ENCODE measurements around the gene VPS13A. TPM values are rescaled to one million over a fixed set of nuclear protein-coding genes. Genes with fewer than 3 reads are reported as not detected.

VPS13A gene
- total and polyA plus RNA-seq, 10 of the 15 experiments (the other 5 are each of a cell fraction or from before 2014, with no cell fraction given): 10.0 to 35.2 (median 21.1) TPM

GRCh38 chr9:77417566-77417965, 240.2 kb downstream of the VPS13A start:
- no peaks in the 10 kb centered on the region for H3K36me3 ChIP-seq (ENCODE audit: control insufficient read depth in 2 of 2, insufficient read depth in 2 of 2, low read length in 1 of 2)
- H3K27ac ChIP-seq (ENCODE audit: control insufficient read depth, insufficient read depth): no peak overlapping the region
- TF ChIP-seq PKNOX1 (IDR thresholded peaks at IDR 0.05) (no peak), JUND (IDR thresholded peaks at IDR 0.05; ENCODE audit: low read depth, low read length) (no peak), RFX5 (IDR thresholded peaks at IDR 0.05; ENCODE audit: low read depth, low read length) (no peak)
- no peaks in the 10 kb centered on the region for H3K27me3 ChIP-seq (replicated peaks in 1 of 2; ENCODE audit: control insufficient read depth in 2 of 2, insufficient read depth in 2 of 2, low read length in 1 of 2)
- no peak for FAIRE-seq
- ChIA-PET SMC1A (ENCODE audit: uncharacterized antibody, unreplicated experiment) (interaction anchor here (0.7 to 1.6 kb wide), 3 partner anchors 14 to 1291 kb away, joined by 3 read pairs; no protein-coding TSS in a partner anchor), CTCF (interaction anchor here (1.4 to 1.7 kb wide), 2 partner anchors 40 to 267 kb away, joined by 3 to 4 read pairs; no protein-coding TSS in a partner anchor), RAD21 (ENCODE audit: unreplicated experiment) (no interaction called here), POLR2A (interaction anchor here (0.7 kb wide), 1 partner anchor 257 kb away, joined by 3 read pairs; no protein-coding TSS in a partner anchor)
- H3K9me3 ChIP-seq (replicated peaks; ENCODE audit: control insufficient read depth, insufficient read depth, low read length): no peaks in the 10 kb centered on the region
- ATAC-seq: no peak
- intact Hi-C loops (cut with micrococcal nuclease; ENCODE audit: unreplicated experiment) (no loop called here), in situ Hi-C loops (cut with MboI) (no loop called here)
- no peak overlapping the region for H3K4me2 ChIP-seq (ENCODE audit: control insufficient read depth, insufficient read depth)
- no peak overlapping the region for H2AFZ ChIP-seq (ENCODE audit: control insufficient read depth, low read depth, low read length)
- H3K4me3 ChIP-seq: no peak overlapping the region
- H3K79me2 ChIP-seq (ENCODE audit: control insufficient read depth, insufficient read depth, low read length): no peaks in the 10 kb centered on the region
- 88% methylated on average over 5 of the region's 5 CpGs for WGBS (ENCODE audit: insufficient coverage, insufficient replicate concordance, low lambda C conversion rate, missing lambda C conversion rate)
- H4K20me1 ChIP-seq (ENCODE audit: control insufficient read depth, insufficient read depth): no peaks in the 10 kb centered on the region
- H3K4me1 ChIP-seq (ENCODE audit: control insufficient read depth, insufficient read depth, low read length): no peaks in the 10 kb centered on the region
- DNase-seq (ENCODE audit: low read depth, low spot score): no peak
- no TSS peak for BruUV-seq (replicated peaks)
- no peak overlapping the region for H3K9ac ChIP-seq (ENCODE audit: control insufficient read depth, insufficient read depth, low read length)

- FAIRE-seq (no peak), ATAC-seq (no peak), DNase-seq (ENCODE audit: low read depth, low spot score) (no peak)
- H4K20me1 ChIP-seq (ENCODE audit: control insufficient read depth, insufficient read depth): no peaks in the 10 kb centered on the region
- no peak overlapping the region for H2AFZ ChIP-seq (ENCODE audit: control insufficient read depth, low read depth, low read length)
- RAD21 ChIA-PET (ENCODE audit: unreplicated experiment): no interaction called here
- H3K9ac ChIP-seq (ENCODE audit: control insufficient read depth, insufficient read depth, low read length): no peak overlapping the region
- CTCF ChIA-PET: interaction anchor here (0.7 to 1.7 kb wide), 3 partner anchors 9 to 267 kb away, joined by 3 to 4 read pairs (median 3); no protein-coding TSS in a partner anchor
- H3K36me3 ChIP-seq (ENCODE audit: control insufficient read depth in 2 of 2, insufficient read depth in 2 of 2, low read length in 1 of 2): no peaks in the 10 kb centered on the region
- no peaks in the 10 kb centered on the region for H3K27me3 ChIP-seq (replicated peaks in 1 of 2; ENCODE audit: control insufficient read depth in 2 of 2, insufficient read depth in 2 of 2, low read length in 1 of 2)
- H3K4me1 ChIP-seq (ENCODE audit: control insufficient read depth, insufficient read depth, low read length): no peaks in the 10 kb centered on the region
- no TSS peak for BruUV-seq (replicated peaks)
- no peak overlapping the region for H3K4me2 ChIP-seq (ENCODE audit: control insufficient read depth, insufficient read depth)
- H3K4me3 ChIP-seq: no peak overlapping the region
- H3K79me2 ChIP-seq (ENCODE audit: control insufficient read depth, insufficient read depth, low read length): no peaks in the 10 kb centered on the region
- no peaks in the 10 kb centered on the region for H3K9me3 ChIP-seq (replicated peaks; ENCODE audit: control insufficient read depth, insufficient read depth, low read length)
- in situ Hi-C loops (cut with MboI) (no loop called here), intact Hi-C loops (cut with micrococcal nuclease; ENCODE audit: unreplicated experiment) (no loop called here)
- SMC1A ChIA-PET (ENCODE audit: uncharacterized antibody, unreplicated experiment): interaction anchor here (1.3 to 1.6 kb wide), 2 partner anchors 15 kb away, joined by 3 read pairs; no protein-coding TSS in a partner anchor
- H3K27ac ChIP-seq (ENCODE audit: control insufficient read depth, insufficient read depth): no peak overlapping the region
- POLR2A ChIA-PET: no interaction called here
- TF ChIP-seq ZNF384 (IDR thresholded peaks at IDR 0.05; ENCODE audit: borderline replicate concordance, low read depth, low read length) (no peak), ATF7 (IDR thresholded peaks at IDR 0.05; ENCODE audit: low read depth) (no peak), MYC (IDR thresholded peaks at IDR 0.05; ENCODE audit: insufficient read depth, insufficient read length, insufficient replicate concordance, low read length, severe bottlenecking) (no peak), CBX5 (IDR thresholded peaks at IDR 0.05; ENCODE audit: low read depth) (no peak), MAX (IDR thresholded peaks at IDR 0.05; ENCODE audit: low read depth, low read length) (no peak), MTA2 (IDR thresholded peaks at IDR 0.05; ENCODE audit: low read depth) (no peak), NR2C2 (IDR thresholded peaks at IDR 0.05; ENCODE audit: borderline replicate concordance, control insufficient read depth, insufficient read length, low read depth) (no peak), HCFC1 (IDR thresholded peaks at IDR 0.05; ENCODE audit: low read length) (no peak), BCL3 (IDR thresholded peaks at IDR 0.05; ENCODE audit: borderline replicate concordance, insufficient read depth, low read depth, low read length, poor library complexity, severe bottlenecking) (no peak), KLF5 (IDR thresholded peaks at IDR 0.05; ENCODE audit: partially characterized antibody) (no peak), NBN (IDR thresholded peaks at IDR 0.05) (no peak), TCF7 (IDR thresholded peaks at IDR 0.05; ENCODE audit: borderline replicate concordance) (no peak), CBFB (IDR thresholded peaks at IDR 0.05; ENCODE audit: low read depth) (no peak), TBL1XR1 (IDR thresholded peaks at IDR 0.05; ENCODE audit: low read depth, low read length) (no peak), SRF (IDR thresholded peaks at IDR 0.05; ENCODE audit: low read depth in 2 of 2, low read length in 2 of 2) (no peak)
These were observed 240.9 kb downstream of the VPS13A start for GRCh38 chr9:77418226-77418625.
